Activated CD4-positive, alpha-beta T cell treated with anti-CD3 and anti-CD28 coated beads, Interleukin-10, Interleukin-2, amounts not matched to agents 100 ng/mL and 50 ng/mL, durations not matched to agents 16 hours and 8 hours (primary cell): ENCODE data around the gene BPIFA3.

ENCODE experiments used
- DNase-seq: peaks from one replicate; pipeline ENCODE4 v3.0.0-alpha.2; 2020

The BPIFA3 gene

GRCh38 chr20:33229843-33230242 is 12.7 kb downstream of the BPIFA3 start:
- peak; percentile 7 for DNase-seq

- DNase-seq: no peak
These were observed 14.1 kb downstream of the BPIFA3 start for GRCh38 chr20:33231237-33231636.

- no peak for DNase-seq
These were observed 15.4 kb downstream of the BPIFA3 start for GRCh38 chr20:33232486-33233072.

- no peak for DNase-seq
These were observed 16.1 kb downstream of the BPIFA3 start for GRCh38 chr20:33233129-33233774.

GRCh38 chr20:33234050-33234449 is 16.9 kb downstream of the BPIFA3 start:
- no peak for DNase-seq

- DNase-seq: no peak
These were observed 18.5 kb downstream of the BPIFA3 start, which contains the start of gene BPIFA1 for GRCh38 chr20:33235696-33236095. Gene BPIFA1 (plus strand): TSS chr20:33235996. CDS start chr20:33237712, 1,716 bp downstream.

- no peak for DNase-seq
These were observed 19.2 kb downstream of the BPIFA3 start for GRCh38 chr20:33236351-33236750.

- no peak for DNase-seq
These were observed 20.8 kb downstream of the BPIFA3 start for GRCh38 chr20:33237989-33238388.

GRCh38 chr20:33239418-33239817 is 22.3 kb downstream of the BPIFA3 start:
- DNase-seq: no peak

- DNase-seq: no peak
These were observed 23.0 kb downstream of the BPIFA3 start for GRCh38 chr20:33239979-33240736.

- DNase-seq: no peak
These were observed 23.8 kb downstream of the BPIFA3 start for GRCh38 chr20:33240923-33241322.

GRCh38 chr20:33242319-33243100 is 25.4 kb downstream of the BPIFA3 start:
- DNase-seq: no peak

- no peak for DNase-seq
These were observed 28.9 kb downstream of the BPIFA3 start for GRCh38 chr20:33246077-33246476.

GRCh38 chr20:33249456-33249855 is 32.3 kb downstream of the BPIFA3 start:
- no peak for DNase-seq

GRCh38 chr20:33250666-33251065 is 33.5 kb downstream of the BPIFA3 start:
- DNase-seq: no peak

- DNase-seq: no peak
These were observed 34.3 kb downstream of the BPIFA3 start for GRCh38 chr20:33251496-33251895.

GRCh38 chr20:33252460-33252859 is 35.3 kb downstream of the BPIFA3 start:
- no peak for DNase-seq

- no peak for DNase-seq
These were observed 37.9 kb downstream of the BPIFA3 start for GRCh38 chr20:33255005-33255404.

- no peak for DNase-seq
These were observed 40.1 kb downstream of the BPIFA3 start for GRCh38 chr20:33257237-33257636.

- no peak for DNase-seq
These were observed 42.2 kb downstream of the BPIFA3 start for GRCh38 chr20:33259371-33259770.

- DNase-seq: no peak
These were observed 44.3 kb downstream of the BPIFA3 start for GRCh38 chr20:33261465-33261864.

GRCh38 chr20:33262658-33263065 is 45.5 kb downstream of the BPIFA3 start:
- peak; percentile 10 for DNase-seq

GRCh38 chr20:33263784-33264183 is 46.6 kb downstream of the BPIFA3 start:
- no peak for DNase-seq
